ENCODE measurements around the gene FGGY. TPM values are rescaled to one million over a fixed set of nuclear protein-coding genes. Genes with fewer than 3 reads are reported as not detected.
"Not testable (repeated sequence)": the region's sequence is repeated elsewhere in the genome, so short reads cannot be mapped to it uniquely, and the experiment has no call there.

Gene FGGY
- total RNA-seq, 1 donor from 2014 or later, result 34.4 TPM

- DNase-seq (ENCODE audit: low spot score), result peak; percentile 59
Measured at GRCh38 chr1:59638231-59638711, 341.4 kb downstream of the FGGY start.

- DNase-seq (ENCODE audit: low spot score), result no peak
Measured at GRCh38 chr1:59639266-59639665, 342.4 kb downstream of the FGGY start.

- no peak for DNase-seq (ENCODE audit: low spot score)
Measured at GRCh38 chr1:59640851-59641250, 344.0 kb downstream of the FGGY start.

- peak; percentile 36 for DNase-seq (ENCODE audit: low spot score)
Measured at GRCh38 chr1:59641836-59642235, 344.9 kb downstream of the FGGY start.

GRCh38 chr1:59643526-59643925, 346.6 kb downstream of the FGGY start:
- DNase-seq (ENCODE audit: low spot score), result no peak

GRCh38 chr1:59645893-59646292, 349.0 kb downstream of the FGGY start:
- peak; percentile 86 for DNase-seq (ENCODE audit: low spot score)

GRCh38 chr1:59653142-59653958, 356.5 kb downstream of the FGGY start:
- not testable (repeated sequence) for DNase-seq (ENCODE audit: low spot score)

GRCh38 chr1:59653968-59654367, 357.1 kb downstream of the FGGY start:
- DNase-seq (ENCODE audit: low spot score), result no peak

- no peak for DNase-seq (ENCODE audit: low spot score)
Measured at GRCh38 chr1:59657873-59658465, 361.1 kb downstream of the FGGY start.

GRCh38 chr1:59664166-59664565, 367.3 kb downstream of the FGGY start:
- no peak for DNase-seq (ENCODE audit: low spot score)

- DNase-seq (ENCODE audit: low spot score), result no peak
Measured at GRCh38 chr1:59666106-59666505, 369.2 kb downstream of the FGGY start.

- DNase-seq (ENCODE audit: low spot score), result no peak
Measured at GRCh38 chr1:59667020-59667419, 370.1 kb downstream of the FGGY start.

- peak; percentile 92 for DNase-seq (ENCODE audit: low spot score)
Measured at GRCh38 chr1:59669752-59670312, 372.9 kb downstream of the FGGY start.

GRCh38 chr1:59670662-59671061, 373.8 kb downstream of the FGGY start:
- DNase-seq (ENCODE audit: low spot score), result no peak

- no peak for DNase-seq (ENCODE audit: low spot score)
Measured at GRCh38 chr1:59671066-59671952, 374.4 kb downstream of the FGGY start.

- DNase-seq (ENCODE audit: low spot score), result no peak
Measured at GRCh38 chr1:59671953-59672305, 375.0 kb downstream of the FGGY start.

- DNase-seq (ENCODE audit: low spot score), result no peak
Measured at GRCh38 chr1:59672851-59673572, 376.1 kb downstream of the FGGY start.

- DNase-seq (ENCODE audit: low spot score), result peak; percentile 70
Measured at GRCh38 chr1:59673573-59674450, 376.9 kb downstream of the FGGY start.

- DNase-seq (ENCODE audit: low spot score), result peak; percentile 66
Measured at GRCh38 chr1:59674595-59674994, 377.7 kb downstream of the FGGY start.

GRCh38 chr1:59675936-59676335, 379.0 kb downstream of the FGGY start:
- no peak for DNase-seq (ENCODE audit: low spot score)

All from umbilical cord (tissue), 2 donors.